Right cardiac atrium (tissue), 5 donors: ENCODE measurements around the gene LCE4A. TPM values are rescaled to one million over a fixed set of nuclear protein-coding genes. Genes with fewer than 3 reads are reported as not detected.

Experiments
- ATAC-seq, 2 donors: fragments of 200-7000 bp; cut with Tn5 transposase; one replicate each; pipeline versions ENCODE4 v1.8.0 to v1.9.1; 2020; ENCODE audit warnings: moderate library complexity in 2 of 2, mild to moderate bottlenecking in 1 of 2
- DNase-seq, 3 donors: peaks; one replicate each; pipeline ENCODE4 v3.0.0-alpha.2; 2020
- H3K27ac ChIP-seq: one replicate; pipeline ENCODE4 v1.5.1; 2013; ENCODE audit warnings: mild to moderate bottlenecking, low read length, control low read depth, moderate library complexity
- H3K27me3 ChIP-seq: one replicate; pipeline ENCODE4 v1.6.1; 2013; ENCODE audit not compliant: control insufficient read depth, insufficient read depth
- H3K4me1 ChIP-seq: one replicate; pipeline ENCODE4 v1.6.1; 2013; ENCODE audit warnings: low read length; ENCODE audit not compliant: control insufficient read depth, insufficient read depth
- H3K4me3 ChIP-seq: one replicate; pipeline ENCODE4 v1.5.1; 2013; ENCODE audit warnings: low read length, control low read depth
- H3K9me3 ChIP-seq: one replicate; pipeline ENCODE4 v1.6.1; 2013; ENCODE audit warnings: low read length; ENCODE audit not compliant: control insufficient read depth
- WGBS: extraction: QIAGEN DNeasy Blood & Tissue Kit; methylation state at CpG from one replicate; pipeline ENCODE4 v1.1.7; 2013; 5-methylcytosine and 5-hydroxymethylcytosine counted together
- intact Hi-C, 4 donors: fragments of 100-400 bp; cut with DNase I; formaldehyde crosslinking; loops; one replicate each; pipeline versions ENCODE4 v1.11.0 to v1.14.0; 2022 to 2023
- polyA plus RNA-seq: library from polyadenylated mRNA; stranded (reverse); fragments of 200-250 nt; gene quantifications from one replicate; pipeline ENCODE4 v1.2.3, GENCODE V29; 2013
- total RNA-seq, 4 donors: library from RNA; stranded (reverse); fragmentation: NEBNext Ultra II Directional; extraction: Animal tissue kit (Norgen Biotek cat#: 25700); gene quantifications; one replicate each; pipeline ENCODE4 v1.2.1, GENCODE V29; 2021
- donor health status: healthy with polysubstance abuse.
- donor health status: DM: no; HTN: yes; CAD: no.
- donor health status: DM: no; HTN: no; CAD: no.
- donor health status: DM: no; HTN: yes; CAD: no; lungs with severe emphysema.
- donor health status: DM: yes; HTN: yes; CAD: no.

LCE4A gene
- total and polyA plus RNA-seq, 5 donors = not detected

DNA sequence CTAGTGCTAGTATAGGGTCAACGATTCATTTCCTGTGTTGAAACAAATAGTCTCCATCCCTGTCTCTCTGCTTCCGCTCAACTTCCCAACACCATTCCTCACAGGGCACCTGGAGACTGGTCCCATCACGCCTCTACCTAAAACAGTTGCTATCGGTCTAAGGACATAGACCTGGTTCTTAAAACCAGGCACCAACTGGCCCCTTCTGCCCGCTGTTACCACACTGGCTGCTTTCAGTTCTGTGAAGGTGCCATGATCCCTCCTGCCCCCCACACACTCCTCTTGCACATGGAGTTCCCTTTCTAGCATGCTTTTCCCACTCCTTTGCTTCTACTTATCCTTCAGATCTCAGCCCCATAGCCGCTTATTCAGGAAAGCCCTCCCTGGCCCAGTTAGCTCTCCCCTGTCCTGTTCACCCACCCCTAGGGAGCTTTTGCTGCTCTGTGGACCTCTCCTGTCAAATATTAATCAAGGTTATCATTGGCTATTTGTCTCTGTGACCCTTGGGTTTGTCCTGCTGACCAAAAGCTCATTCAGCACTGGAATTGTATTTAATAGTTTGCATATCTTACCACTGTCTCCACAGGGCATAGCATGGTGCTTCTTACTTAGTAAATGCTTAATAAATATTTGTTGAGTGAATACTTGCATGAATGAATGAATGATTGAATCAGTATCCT is 37.9 kb downstream of the LCE4A start:
- WGBS = 81% methylated on average over 6 of the region's 6 CpGs
- Histone ChIP-seq H3K9me3 (no peaks in the 10 kb centered on the region), H3K27ac (no peak overlapping the region), H3K4me1 (no peaks in the 10 kb centered on the region), H3K27me3 (no peaks in the 10 kb centered on the region), H3K4me3 (no peak overlapping the region)
- intact Hi-C loops = no loop called here
- DNase-seq = no peak
- no peak for ATAC-seq

GRCh38 chr1:152747831-152748230 is 39.9 kb downstream of the LCE4A start:
- intact Hi-C loops = no loop called here
- Histone ChIP-seq H3K27ac (no peak overlapping the region), H3K4me1 (no peaks in the 10 kb centered on the region), H3K27me3 (no peaks in the 10 kb centered on the region), H3K4me3 (no peak overlapping the region), H3K9me3 (no peaks in the 10 kb centered on the region)
- ATAC-seq (no peak), DNase-seq (no peak)
- WGBS = 38% methylated on average over 1 of the region's 1 CpG

- Histone ChIP-seq H3K27ac (no peak overlapping the region), H3K4me1 (no peaks in the 10 kb centered on the region), H3K27me3 (no peaks in the 10 kb centered on the region), H3K9me3 (no peaks in the 10 kb centered on the region), H3K4me3 (no peak overlapping the region)
- ATAC-seq = no peak
- intact Hi-C loops = no loop called here
- no peak for DNase-seq
- WGBS = 59% methylated on average over 1 of the region's 1 CpG
Observed at GRCh38 chr1:152752225-152752624, 44.3 kb downstream of the LCE4A start.

- Histone ChIP-seq H3K27ac (no peak overlapping the region), H3K9me3 (no peaks in the 10 kb centered on the region), H3K4me1 (no peaks in the 10 kb centered on the region), H3K4me3 (no peak overlapping the region), H3K27me3 (no peaks in the 10 kb centered on the region)
- intact Hi-C loops = no loop called here
- DNase-seq = no peak
- ATAC-seq = no peak
- WGBS = 15% methylated on average over 1 of the region's 1 CpG
Observed at GRCh38 chr1:152753586-152753985, 45.6 kb downstream of the LCE4A start.

DNA sequence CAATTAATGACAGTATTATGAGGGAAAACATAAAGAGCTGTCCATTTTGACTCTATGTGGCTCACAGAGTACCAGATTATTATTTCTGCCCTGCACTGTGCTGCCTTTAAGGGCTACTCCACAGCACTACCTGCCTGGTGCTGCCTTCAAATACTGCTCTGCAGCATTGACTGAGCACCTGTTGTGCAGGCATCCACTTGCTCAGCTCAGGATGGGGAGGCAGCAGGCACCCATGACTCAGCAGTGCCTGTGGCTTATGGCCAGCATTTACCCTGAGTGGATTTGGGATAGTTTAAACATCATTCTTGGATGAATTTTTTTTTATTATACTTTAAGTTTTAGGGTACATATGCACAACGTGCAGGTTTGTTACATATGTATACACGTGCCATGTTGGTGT is 48.9 kb downstream of the LCE4A start:
- no peak for ATAC-seq

DNA sequence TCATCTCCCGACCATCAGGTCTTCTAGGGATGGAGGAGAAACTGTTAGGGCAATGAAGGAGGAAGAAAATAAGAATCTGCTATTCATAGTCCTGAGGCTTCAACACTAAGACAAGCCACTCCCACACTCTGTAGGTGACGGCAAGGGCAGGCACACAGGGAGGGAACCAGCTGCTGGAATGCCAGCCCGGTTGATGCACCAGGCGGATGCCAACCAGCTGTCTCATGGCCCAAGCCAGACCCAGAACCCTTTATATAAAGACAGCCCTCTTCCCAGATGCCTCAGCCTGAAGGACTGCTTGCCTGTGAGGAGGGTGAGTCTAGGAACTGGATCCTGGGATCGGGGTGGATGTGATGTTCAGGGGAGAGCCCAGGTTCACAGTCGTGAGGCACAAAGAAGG is 49.8 kb downstream of the LCE4A start, which contains the start of gene KPRP:
Gene KPRP, plus strand, starts transcription at position 279 of the 400 bp plus-strand sequence. CDS start 1,564 bp downstream, outside the sequence.
- DNase-seq = no peak
- no peak for ATAC-seq
- H3K4me1 ChIP-seq = no peaks in the 10 kb centered on the region
- WGBS = 69% methylated on average over 6 of the region's 6 CpGs
- H3K9me3 ChIP-seq = no peaks in the 10 kb centered on the region
- intact Hi-C loops = no loop called here
- no peak within 1 kb of the TSS for H3K27ac ChIP-seq
- no peak within 1 kb of the TSS for H3K4me3 ChIP-seq
- H3K27me3 ChIP-seq = no peaks in the 10 kb centered on the region

More for the DNA sequence above, 48.9 kb downstream of the LCE4A start:
- intact Hi-C loops = no loop called here
- no peaks in the 10 kb centered on the region for H3K9me3 ChIP-seq
- H3K4me3 ChIP-seq = no peak overlapping the region
- 53% methylated on average over 2 of the region's 2 CpGs for WGBS
- no peak for DNase-seq
- H3K27ac ChIP-seq = no peak overlapping the region
- H3K27me3 ChIP-seq = no peaks in the 10 kb centered on the region
- H3K4me1 ChIP-seq = no peaks in the 10 kb centered on the region

DNA sequence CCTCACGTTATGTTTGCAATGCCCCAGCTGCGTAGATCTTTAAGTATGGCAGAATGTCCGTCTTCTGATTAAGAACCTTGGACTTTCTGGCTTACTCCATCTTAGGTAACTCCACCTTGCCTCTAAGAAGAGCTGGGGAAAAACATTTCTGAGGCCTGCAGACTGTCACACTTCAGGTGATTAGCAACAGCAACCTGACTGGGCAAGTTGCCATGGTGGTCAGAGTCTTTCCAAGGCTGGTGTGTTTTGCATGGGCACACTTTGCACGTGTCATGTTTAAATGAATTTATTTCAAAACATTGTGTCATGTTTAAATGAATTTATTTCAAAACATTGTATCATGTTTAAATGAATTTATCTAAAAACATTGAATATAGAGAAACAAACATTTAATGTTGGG is 50.7 kb downstream of the LCE4A start:
- WGBS = 75% methylated on average over 4 of the region's 4 CpGs
- Histone ChIP-seq H3K4me1 (no peaks in the 10 kb centered on the region), H3K27me3 (no peaks in the 10 kb centered on the region), H3K27ac (no peak overlapping the region), H3K9me3 (no peaks in the 10 kb centered on the region), H3K4me3 (no peak overlapping the region)
- DNase-seq (no peak), ATAC-seq (no peak)
- intact Hi-C loops = no loop called here

Other genes with a start within 250 kb of the LCE4A start
- not detected for gene LCE5A, start 197.4 kb upstream of the LCE4A start, total RNA-seq
- gene LCE5A, start 197.4 kb upstream of the LCE4A start, polyA plus RNA-seq = not detected
- gene CRCT1, start 193.7 kb upstream of the LCE4A start, total RNA-seq = not detected
- gene CRCT1, start 193.7 kb upstream of the LCE4A start, polyA plus RNA-seq = not detected
- not detected for gene LCE3E, start 141.4 kb upstream of the LCE4A start, total RNA-seq
- not detected for gene LCE3E, start 141.4 kb upstream of the LCE4A start, polyA plus RNA-seq
- gene LCE3D, start 127.6 kb upstream of the LCE4A start, total RNA-seq = not detected
- gene LCE3D, start 127.6 kb upstream of the LCE4A start, polyA plus RNA-seq = not detected
- not detected for gene LCE3C, start 107.9 kb upstream of the LCE4A start, total RNA-seq
- not detected for gene LCE3C, start 107.9 kb upstream of the LCE4A start, polyA plus RNA-seq
- gene LCE3B, start 94.3 kb upstream of the LCE4A start, total RNA-seq = not detected
- not detected for gene LCE3B, start 94.3 kb upstream of the LCE4A start, polyA plus RNA-seq
- gene LCE3A, start 85.1 kb upstream of the LCE4A start, total RNA-seq = not detected
- not detected for gene LCE3A, start 85.1 kb upstream of the LCE4A start, polyA plus RNA-seq
- not detected for gene LCE2D, start 44.8 kb upstream of the LCE4A start, total RNA-seq
- not detected for gene LCE2D, start 44.8 kb upstream of the LCE4A start, polyA plus RNA-seq
- gene LCE2C, start 32.9 kb upstream of the LCE4A start, total RNA-seq = not detected
- gene LCE2C, start 32.9 kb upstream of the LCE4A start, polyA plus RNA-seq = not detected
- not detected for gene LCE2B, start 22.0 kb upstream of the LCE4A start, total RNA-seq
- not detected for gene LCE2B, start 22.0 kb upstream of the LCE4A start, polyA plus RNA-seq
- gene LCE2A, start 9.8 kb upstream of the LCE4A start, total RNA-seq = not detected
- not detected for gene LCE2A, start 9.8 kb upstream of the LCE4A start, polyA plus RNA-seq
- not detected for gene KPRP, start 49.9 kb downstream of the LCE4A start, total RNA-seq
- not detected for gene KPRP, start 49.9 kb downstream of the LCE4A start, polyA plus RNA-seq
- gene LCE1F, start 67.0 kb downstream of the LCE4A start, total RNA-seq = not detected
- not detected for gene LCE1F, start 67.0 kb downstream of the LCE4A start, polyA plus RNA-seq
- not detected for gene LCE1E, start 78.1 kb downstream of the LCE4A start, total RNA-seq
- gene LCE1E, start 78.1 kb downstream of the LCE4A start, polyA plus RNA-seq = not detected
- gene LCE1D, start 88.6 kb downstream of the LCE4A start, total RNA-seq = not detected
- not detected for gene LCE1D, start 88.6 kb downstream of the LCE4A start, polyA plus RNA-seq
- gene LCE1C, start 98.5 kb downstream of the LCE4A start, total RNA-seq = not detected
- gene LCE1C, start 98.5 kb downstream of the LCE4A start, polyA plus RNA-seq = not detected
- not detected for gene LCE1B, start 103.8 kb downstream of the LCE4A start, total RNA-seq
- not detected for gene LCE1B, start 103.8 kb downstream of the LCE4A start, polyA plus RNA-seq
- gene LCE1A, start 119.3 kb downstream of the LCE4A start, total RNA-seq = not detected
- gene LCE1A, start 119.3 kb downstream of the LCE4A start, polyA plus RNA-seq = not detected
- gene LCE6A, start 134.7 kb downstream of the LCE4A start, total RNA-seq = not detected
- gene LCE6A, start 134.7 kb downstream of the LCE4A start, polyA plus RNA-seq = not detected
- gene LCE7A, start 151.8 kb downstream of the LCE4A start, total RNA-seq = not detected
- gene LCE7A, start 151.8 kb downstream of the LCE4A start, polyA plus RNA-seq = not detected
- gene SMCP, start 170.2 kb downstream of the LCE4A start, total RNA-seq = not detected
- not detected for gene SMCP, start 170.2 kb downstream of the LCE4A start, polyA plus RNA-seq
- gene IVL, start 200.4 kb downstream of the LCE4A start, total RNA-seq = not detected
- gene IVL, start 200.4 kb downstream of the LCE4A start, polyA plus RNA-seq = not detected
- not detected for gene SPRR5, start 239.0 kb downstream of the LCE4A start, total RNA-seq
- not detected for gene SPRR5, start 239.0 kb downstream of the LCE4A start, polyA plus RNA-seq